Adrenal gland (tissue), 12 donors: ENCODE data around the gene LYPD6. TPM values are rescaled to one million over a fixed set of nuclear protein-coding genes. Genes with fewer than 3 reads are reported as not detected.

Source experiments
- DNase-seq, 7 donors: peaks; one replicate each; pipeline ENCODE4 v3.0.0-alpha.2; 2019 to 2020
- H3K27ac ChIP-seq, 5 donors: fragments of 200-600 bp; sonication (generic) in 4 of 5; 1 replicate in 3 of 5; 2 replicates in 2 of 5; pipeline versions ENCODE4 v1.5.1 to v1.8.0; 2016 to 2020; ENCODE audit warnings: mild to moderate bottlenecking in 1 of 5
- H3K27me3 ChIP-seq: fragments of 200-600 bp; 2 replicates; pipeline ENCODE4 v1.8.0; 2021
- H3K36me3 ChIP-seq, 2 donors: fragments of 200-600 bp; replicated peaks in 1 of 2; 1 replicate in 1 of 2; 2 replicates in 1 of 2; pipeline versions ENCODE4 v1.5.1 to v1.8.0; 2018 to 2022
- H3K4me1 ChIP-seq, 2 donors: fragments of 200-600 bp; replicated peaks in 1 of 2; 1 replicate in 1 of 2; 2 replicates in 1 of 2; pipeline versions ENCODE4 v1.5.1 to v1.8.0; 2018 to 2021
- H3K4me3 ChIP-seq, 4 donors: fragments of 200-600 bp; sonication (generic) in 3 of 4; one replicate each; pipeline ENCODE4 v1.5.1; 2016 to 2018
- H3K9me3 ChIP-seq, 3 donors: fragments of 200-600 bp; sonication (generic) in 1 of 3; replicated peaks in 1 of 3; 1 replicate in 2 of 3; 2 replicates in 1 of 3; pipeline versions ENCODE4 v1.5.1 to v1.8.0; 2016 to 2021
- CTCF ChIP-seq, 6 experiments: fragments of 450-650 bp in 4 of 6; fragments of 200-600 bp in 2 of 6; sonication (generic) in 1 of 6; IDR thresholded peaks; 1 replicate in 5 of 6; 2 replicates in 1 of 6; pipeline versions ENCODE4 v1.5.1 to v1.8.0; 2016 to 2021; ENCODE audit warnings: antibody characterized with exemption in 6 of 6, mild to moderate bottlenecking in 2 of 6, moderate library complexity in 1 of 6
- POLR2A ChIP-seq, 2 donors: fragments of 450-650 bp; IDR thresholded peaks; one replicate each; pipeline ENCODE4 v1.6.1; 2017; ENCODE audit warnings: antibody characterized with exemption in 2 of 2, mild to moderate bottlenecking in 2 of 2, moderate library complexity in 1 of 2
- WGBS, 4 donors: extraction: QIAGEN DNeasy Blood & Tissue Kit in 2 of 4; methylation state at CpG; one replicate each; pipeline versions ENCODE4 v1.1.5 to v1.1.7; 2013 to 2017; 5-methylcytosine and 5-hydroxymethylcytosine counted together
- intact Hi-C, 2 donors: fragments of 100-400 bp; cut with DNase I; formaldehyde crosslinking; loops; one replicate each; pipeline versions ENCODE4 v1.14.1 to v1.15.0; 2022 to 2023
- polyA plus RNA-seq, 3 donors: library from polyadenylated mRNA; stranded (reverse); fragments of 200-250 nt in 2 of 3; fragments of 350-450 nt in 1 of 3; fragmentation: Illumina TruSeq in 1 of 3; extraction: RNeasy Lipid Tissue Mini Kit (QIAGEN cat#74804) in 1 of 3; gene quantifications; one replicate each; pipeline ENCODE4 v1.2.3, GENCODE V29; 2013 to 2014
- total RNA-seq, 9 donors: library from RNA; depleted of rRNA in 4 of 9; stranded (reverse); fragments of >200 nt in 4 of 9; fragments of 120-200 nt in 1 of 9; fragmentation: NEBNext Ultra II Directional in 1 of 9; extraction: Animal tissue kit (Norgen Biotek cat#: 25700) in 1 of 9; gene quantifications; one replicate each; pipeline versions ENCODE4 v1.1.0 to v1.2.4, GENCODE V29; 2013 to 2023
- donor health status: healthy with polysubstance abuse.
- donor health status: Bipolar disorder and iron deficiency.
- donor health status: DM: yes; HTN: yes; CAD: no.
- donor health status: DM: no; HTN: no; CAD: no.
- donor health status: DM: no; HTN: no; CAD: no.
- donor health status: DM: yes; HTN: yes; CAD: no.

LYPD6 gene
- total and polyA plus RNA-seq, 12 donors = 0.06 to 1.2 (median 0.16) TPM; not detected in 4

- H3K27ac ChIP-seq = no peak overlapping the region
- no peaks in the 10 kb centered on the region for H3K9me3 ChIP-seq
- H3K4me3 ChIP-seq = no peak overlapping the region
- intact Hi-C loops = no loop called here
- 81 to 91% (median 84%) methylated on average over 4 of the region's 4 CpGs for WGBS, 4 donors
- DNase-seq = no peak
- TF ChIP-seq POLR2A (IDR thresholded peaks at IDR 0.05) = no peak
- no peak for TF ChIP-seq CTCF (IDR thresholded peaks at IDR 0.05)
- no peaks in the 10 kb centered on the region for H3K27me3 ChIP-seq
- H3K4me1 ChIP-seq = no peaks in the 10 kb centered on the region
- H3K36me3 ChIP-seq = no peaks in the 10 kb centered on the region
Observed at GRCh38 chr2:149380205-149380604, 49.8 kb downstream of the LYPD6 start.

- Histone ChIP-seq H3K36me3 (no peaks in the 10 kb centered on the region), H3K27me3 (no peaks in the 10 kb centered on the region), H3K4me1 (no peaks in the 10 kb centered on the region), H3K9me3 (no peaks in the 10 kb centered on the region), H3K4me3 (no peak overlapping the region), H3K27ac (no peak overlapping the region)
- intact Hi-C loops = no loop called here
- no peak for DNase-seq
- TF ChIP-seq CTCF (IDR thresholded peaks at IDR 0.05) (no peak), POLR2A (IDR thresholded peaks at IDR 0.05) (no peak)
- 54 to 61% (median 59%) methylated on average over 1 of the region's 1 CpG for WGBS, 4 donors
Observed at GRCh38 chr2:149383340-149383739, 53.0 kb downstream of the LYPD6 start.

GRCh38 chr2:149385350-149385749 lies 55.0 kb downstream of the LYPD6 start:
- TF ChIP-seq POLR2A (IDR thresholded peaks at IDR 0.05) (no peak), CTCF (IDR thresholded peaks at IDR 0.05) (no peak)
- no peak overlapping the region for H3K27ac ChIP-seq
- 43 to 52% (median 49%) methylated on average over 1 of the region's 1 CpG for WGBS, 4 donors
- H3K4me1 ChIP-seq = no peaks in the 10 kb centered on the region
- no peak for DNase-seq
- no peaks in the 10 kb centered on the region for H3K36me3 ChIP-seq
- no peak overlapping the region for H3K4me3 ChIP-seq
- no peaks in the 10 kb centered on the region for H3K27me3 ChIP-seq
- H3K9me3 ChIP-seq = no peaks in the 10 kb centered on the region
- intact Hi-C loops = no loop called here

GRCh38 chr2:149387411-149387810 lies 57.0 kb downstream of the LYPD6 start:
- H3K27ac ChIP-seq = no peak overlapping the region
- H3K9me3 ChIP-seq = no peaks in the 10 kb centered on the region
- TF ChIP-seq POLR2A (IDR thresholded peaks at IDR 0.05) (no peak), CTCF (IDR thresholded peaks at IDR 0.05) (no peak)
- no peaks in the 10 kb centered on the region for H3K4me1 ChIP-seq
- no peaks in the 10 kb centered on the region for H3K36me3 ChIP-seq
- intact Hi-C loops = no loop called here
- 59 to 71% (median 66%) methylated on average over 2 of the region's 2 CpGs for WGBS, 4 donors
- no peak overlapping the region for H3K4me3 ChIP-seq
- H3K27me3 ChIP-seq = no peaks in the 10 kb centered on the region
- no peak for DNase-seq
